ENCODE results near the gene B4GALT2. TPM values are rescaled to one million over a fixed set of nuclear protein-coding genes. Genes with fewer than 3 reads are reported as not detected.

B4GALT2 gene
- total and polyA plus RNA-seq, 9 of the 15 experiments (the other 6 are each of a cell fraction or from before 2014, with no cell fraction given) = 1.3 to 86.8 (median 43.8) TPM

GRCh38 chr1:44037154-44037553, 58.1 kb downstream of the B4GALT2 start (continued):
- TF ChIP-seq, protein P1, sequence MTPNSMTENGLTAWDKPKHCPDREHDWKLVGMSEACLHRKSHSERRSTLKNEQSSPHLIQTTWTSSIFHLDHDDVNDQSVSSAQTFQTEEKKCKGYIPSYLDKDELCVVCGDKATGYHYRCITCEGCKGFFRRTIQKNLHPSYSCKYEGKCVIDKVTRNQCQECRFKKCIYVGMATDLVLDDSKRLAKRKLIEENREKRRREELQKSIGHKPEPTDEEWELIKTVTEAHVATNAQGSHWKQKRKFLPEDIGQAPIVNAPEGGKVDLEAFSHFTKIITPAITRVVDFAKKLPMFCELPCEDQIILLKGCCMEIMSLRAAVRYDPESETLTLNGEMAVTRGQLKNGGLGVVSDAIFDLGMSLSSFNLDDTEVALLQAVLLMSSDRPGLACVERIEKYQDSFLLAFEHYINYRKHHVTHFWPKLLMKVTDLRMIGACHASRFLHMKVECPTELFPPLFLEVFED (CRISPR knock-in tag; conservative IDR thresholded peaks at IDR 0.05) = 0 out of 2 replicates have a peak, but pooled peaks have one; percentile 68
- TF ChIP-seq, protein P2, sequence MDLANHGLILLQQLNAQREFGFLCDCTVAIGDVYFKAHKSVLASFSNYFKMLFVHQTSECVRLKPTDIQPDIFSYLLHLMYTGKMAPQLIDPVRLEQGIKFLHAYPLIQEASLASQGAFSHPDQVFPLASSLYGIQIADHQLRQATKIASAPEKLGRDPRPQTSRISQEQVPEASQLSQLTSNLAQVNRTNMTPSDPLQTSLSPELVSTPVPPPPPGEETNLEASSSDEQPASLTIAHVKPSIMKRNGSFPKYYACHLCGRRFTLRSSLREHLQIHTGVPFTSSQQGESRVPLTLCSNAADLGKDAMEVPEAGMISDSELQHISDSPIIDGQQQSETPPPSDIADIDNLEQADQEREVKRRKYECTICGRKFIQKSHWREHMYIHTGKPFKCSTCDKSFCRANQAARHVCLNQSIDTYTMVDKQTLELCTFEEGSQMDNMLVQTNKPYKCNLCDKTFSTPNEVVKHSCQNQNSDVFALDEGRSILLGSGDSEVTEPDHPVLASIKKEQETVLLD (IDR thresholded peaks at IDR 0.05) = peak; percentile 60; the same call in 1 of the 2 replicates
- TF ChIP-seq TOE1 (IDR thresholded peaks at IDR 0.05; ENCODE audit: borderline replicate concordance) (0 out of 2 replicates have a peak, but pooled peaks have one; percentile 34), TOE1 (CRISPR knock-in tag; IDR thresholded peaks at IDR 0.05; ENCODE audit: borderline replicate concordance, low read depth) (no peak), TRIM25 (IDR thresholded peaks at IDR 0.05; ENCODE audit: borderline replicate concordance) (peak; percentile 91; the same call in 1 of the 2 replicates), NUFIP1 (IDR thresholded peaks at IDR 0.05; ENCODE audit: partially characterized antibody) (no peak), MEIS2 (IDR thresholded peaks at IDR 0.05; ENCODE audit: partially characterized antibody) (peak; percentile 70), TCF3 (CRISPR knock-in tag; IDR thresholded peaks at IDR 0.05) (peak; percentile 55; the same call in 1 of the 2 replicates), ETV6 (IDR thresholded peaks at IDR 0.05; ENCODE audit: borderline replicate concordance in 1 of 2, low read depth in 2 of 2, low read length in 1 of 2) (no peak), ETV6 (CRISPR knock-in tag; IDR thresholded peaks at IDR 0.05; ENCODE audit: borderline replicate concordance) (no peak), KLF16 (IDR thresholded peaks at IDR 0.05) (no peak)
- TF ChIP-seq, protein P3, sequence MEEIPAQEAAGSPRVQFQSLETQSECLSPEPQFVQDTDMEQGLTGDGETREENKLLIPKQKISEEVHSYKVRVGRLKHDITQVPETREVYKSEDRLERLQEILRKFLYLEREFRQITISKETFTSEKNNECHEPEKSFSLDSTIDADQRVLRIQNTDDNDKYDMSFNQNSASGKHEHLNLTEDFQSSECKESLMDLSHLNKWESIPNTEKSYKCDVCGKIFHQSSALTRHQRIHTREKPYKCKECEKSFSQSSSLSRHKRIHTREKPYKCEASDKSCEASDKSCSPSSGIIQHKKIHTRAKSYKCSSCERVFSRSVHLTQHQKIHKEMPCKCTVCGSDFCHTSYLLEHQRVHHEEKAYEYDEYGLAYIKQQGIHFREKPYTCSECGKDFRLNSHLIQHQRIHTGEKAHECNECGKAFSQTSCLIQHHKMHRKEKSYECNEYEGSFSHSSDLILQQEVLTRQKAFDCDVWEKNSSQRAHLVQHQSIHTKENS (CRISPR knock-in tag; IDR thresholded peaks at IDR 0.05) = no peak

Data from K562 (cell line).